ENCODE measurements around the gene TMEM86B.

GRCh38 chr19:55264531-55264930 lies 36.0 kb upstream of the TMEM86B start:
- TF ChIP-seq CTCF (IDR thresholded peaks at IDR 0.05) (no peak), POLR2AphosphoS5 (IDR thresholded peaks at IDR 0.05) (no peak), POLR2A (IDR thresholded peaks at IDR 0.05) (no peak)
